GM18517 (cell line): Measurements from ENCODE around the gene ICAM1.
"Not testable (repeated sequence)": the region's sequence is repeated elsewhere in the genome, so short reads cannot be mapped to it uniquely, and the experiment has no call there.

Experiments
- ATAC-seq: cut with Tn5 transposase; IDR thresholded peaks from one replicate; pipeline ENCODE4 v1.9.1; 2021; ENCODE audit warnings: mild to moderate bottlenecking, moderate library complexity; ENCODE audit not compliant: unreplicated experiment

Gene ICAM1

DNA sequence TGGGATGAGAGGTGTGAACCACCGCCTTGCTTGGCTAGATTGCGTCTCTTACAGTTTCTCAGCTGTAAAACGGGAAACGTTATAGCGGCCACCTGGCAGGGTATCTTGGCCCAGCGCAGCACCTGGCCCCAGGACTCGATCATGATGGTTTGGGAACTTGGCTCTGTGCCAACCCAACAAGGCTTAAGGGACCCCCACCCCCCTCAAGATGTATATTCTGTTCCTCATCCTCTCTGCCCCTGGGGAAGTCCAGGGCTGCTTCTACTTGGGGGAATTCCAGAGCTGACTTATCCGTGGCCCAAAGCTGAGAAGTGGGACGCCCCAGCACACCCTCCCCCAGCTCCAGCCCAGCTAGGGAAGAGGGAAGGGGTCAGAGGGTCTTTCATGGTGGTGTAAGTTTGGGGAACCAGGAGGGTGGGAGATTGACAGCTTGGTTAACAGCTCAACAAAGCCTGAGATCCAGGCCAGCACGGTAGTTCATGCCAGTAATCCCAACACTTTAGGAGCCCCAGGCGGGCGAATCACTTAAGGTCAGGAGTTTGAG lies 695 bp downstream of the ICAM1 start:
- no peak for ATAC-seq

DNA sequence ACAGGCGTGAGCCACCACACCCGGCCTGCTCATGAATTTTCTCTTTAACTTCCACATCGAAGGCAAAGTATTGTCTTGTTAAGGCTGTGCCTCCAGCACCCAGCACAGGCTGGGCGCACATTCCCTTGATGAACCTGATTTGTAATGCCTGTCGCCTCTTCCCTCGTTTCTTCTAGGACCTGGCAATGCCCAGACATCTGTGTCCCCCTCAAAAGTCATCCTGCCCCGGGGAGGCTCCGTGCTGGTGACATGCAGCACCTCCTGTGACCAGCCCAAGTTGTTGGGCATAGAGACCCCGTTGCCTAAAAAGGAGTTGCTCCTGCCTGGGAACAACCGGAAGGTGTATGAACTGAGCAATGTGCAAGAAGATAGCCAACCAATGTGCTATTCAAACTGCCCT lies 3.7 kb downstream of the ICAM1 start:
- ATAC-seq = no peak

DNA sequence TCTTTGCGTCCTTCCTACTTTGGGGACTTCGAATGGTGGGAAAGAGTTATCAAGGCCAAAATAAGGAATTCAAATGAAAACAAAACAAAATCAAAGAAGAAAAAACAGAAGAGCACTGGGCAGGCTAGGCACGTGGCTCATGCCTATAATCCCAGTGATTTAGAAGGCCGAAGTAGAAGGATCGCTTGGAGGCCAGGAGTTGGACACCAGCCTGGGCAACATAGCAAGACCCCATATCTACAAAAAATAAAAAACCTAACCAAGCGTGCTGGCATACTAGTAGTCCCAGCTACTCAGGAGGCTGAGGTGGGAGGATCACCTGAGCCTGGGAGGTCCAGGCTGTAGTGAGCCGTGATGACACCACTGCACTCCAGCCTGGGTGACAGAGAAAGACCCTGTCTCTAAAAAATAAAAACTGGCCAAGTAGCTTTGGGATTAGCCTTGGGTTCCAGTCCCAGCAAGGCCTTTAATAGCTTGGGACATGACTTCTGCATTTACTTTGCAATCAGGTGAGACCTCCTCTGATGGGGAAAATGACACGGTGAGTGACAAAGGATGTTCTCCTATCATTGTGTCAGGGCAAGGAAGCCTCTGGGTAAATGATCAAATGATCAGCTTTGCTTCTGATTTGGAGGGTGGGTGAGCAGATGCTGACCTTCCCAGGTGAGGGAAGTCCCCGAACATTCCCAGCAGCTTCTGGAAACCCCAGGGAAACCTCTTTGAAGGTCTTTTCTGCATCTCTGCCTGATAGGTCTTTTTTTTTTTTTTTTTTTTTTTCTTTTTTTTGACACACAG lies 7.1 kb downstream of the ICAM1 start:
- ATAC-seq = no peak

DNA sequence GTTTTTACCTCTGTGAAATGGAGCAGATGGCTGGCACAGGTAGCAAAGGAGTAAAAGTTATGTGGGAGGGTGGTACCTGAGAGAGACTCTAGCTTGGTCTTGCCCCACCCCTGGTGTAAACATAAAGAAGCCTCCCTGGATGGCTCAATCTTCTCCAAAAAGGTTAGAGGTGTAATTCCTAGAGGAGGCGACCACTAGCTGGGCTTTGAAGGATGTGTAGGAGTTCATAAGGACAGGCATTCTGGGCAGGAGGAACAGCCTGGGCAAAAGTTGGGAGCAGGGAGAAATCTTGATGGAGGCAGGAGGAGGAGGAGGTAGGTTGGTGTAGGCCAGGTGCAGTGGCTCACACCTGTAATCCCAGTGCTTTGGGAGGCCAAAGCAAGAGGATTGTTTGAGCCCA lies 8.0 kb downstream of the ICAM1 start:
- ATAC-seq = no peak

DNA sequence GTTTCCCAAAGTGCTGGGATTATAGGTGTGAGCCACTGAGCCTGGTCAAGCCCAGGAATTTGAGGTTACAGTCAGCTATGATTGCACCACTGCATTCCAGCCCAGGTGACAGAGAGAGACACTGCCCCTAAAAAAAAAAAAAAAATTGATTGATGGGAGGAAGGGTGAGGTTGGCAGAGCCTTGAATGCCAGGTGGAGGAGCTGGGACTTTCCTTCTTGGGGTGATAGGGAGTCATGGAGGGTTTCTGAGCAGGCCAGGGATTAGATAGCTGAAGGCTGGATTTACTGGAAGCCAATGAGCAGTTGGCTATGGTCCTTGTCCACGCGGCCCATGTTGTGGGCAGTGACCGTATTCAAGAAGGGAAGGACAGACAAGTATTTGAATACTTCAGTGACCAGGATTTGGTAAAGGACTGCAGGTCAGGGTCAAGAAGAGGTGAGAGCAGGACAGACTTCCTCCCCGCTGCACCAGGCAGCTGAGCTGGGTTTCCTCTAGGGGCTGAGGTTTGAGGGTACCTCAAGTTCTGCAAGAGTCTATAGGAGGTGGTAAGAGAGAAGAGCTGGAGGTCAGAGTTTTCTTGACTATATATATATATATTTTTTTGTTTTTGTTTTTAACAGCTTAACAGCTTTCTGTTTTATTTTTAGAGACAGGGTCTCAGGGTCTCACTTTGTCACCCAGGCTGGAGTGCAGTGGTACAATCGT lies 9.0 kb downstream of the ICAM1 start:
- ATAC-seq = no peak

DNA sequence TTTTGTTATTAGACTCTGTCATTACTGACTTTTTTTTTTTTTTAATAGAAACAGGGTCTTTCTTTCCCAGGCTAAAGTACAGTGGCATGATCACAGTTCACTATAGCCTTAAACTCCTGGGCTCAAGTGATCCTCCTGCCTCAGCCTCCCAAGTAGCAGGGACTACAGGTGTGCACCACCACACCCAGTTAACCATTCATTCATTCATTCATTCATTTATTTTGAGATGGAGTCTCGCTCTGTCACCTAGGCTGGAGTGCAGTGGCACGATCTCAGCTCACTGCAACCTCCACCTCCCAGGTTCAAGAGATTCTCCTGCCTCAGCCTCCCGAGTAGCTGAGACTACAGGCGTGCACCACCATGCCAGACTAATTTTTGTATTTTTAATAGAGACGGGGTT lies 11.1 kb downstream of the ICAM1 start:
- not testable (repeated sequence) for ATAC-seq

DNA sequence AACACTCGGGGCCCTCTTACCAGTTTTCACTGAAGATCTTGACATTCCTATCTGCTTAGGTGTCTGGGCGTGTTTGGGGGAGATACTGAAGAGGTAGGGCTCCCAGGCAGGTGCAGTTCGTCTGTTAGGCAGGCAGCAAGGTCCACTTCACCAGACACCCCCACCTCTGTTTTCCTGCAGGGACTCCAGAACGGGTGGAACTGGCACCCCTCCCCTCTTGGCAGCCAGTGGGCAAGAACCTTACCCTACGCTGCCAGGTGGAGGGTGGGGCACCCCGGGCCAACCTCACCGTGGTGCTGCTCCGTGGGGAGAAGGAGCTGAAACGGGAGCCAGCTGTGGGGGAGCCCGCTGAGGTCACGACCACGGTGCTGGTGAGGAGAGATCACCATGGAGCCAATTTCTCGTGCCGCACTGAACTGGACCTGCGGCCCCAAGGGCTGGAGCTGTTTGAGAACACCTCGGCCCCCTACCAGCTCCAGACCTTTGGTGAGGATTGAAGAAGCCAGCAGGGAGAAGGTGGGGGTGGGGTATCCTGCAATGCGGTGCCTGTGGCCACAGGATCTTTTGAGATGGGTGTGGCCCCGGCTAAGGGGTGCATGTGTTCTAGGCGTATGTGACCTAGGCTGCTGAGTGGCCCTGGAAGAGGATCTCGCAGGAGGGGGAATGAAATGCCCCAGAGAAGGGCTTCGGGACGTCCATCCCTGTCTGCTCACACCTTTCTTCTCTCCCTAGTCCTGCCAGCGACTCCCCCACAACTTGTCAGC lies 12.6 kb downstream of the ICAM1 start:
- ATAC-seq = no peak

DNA sequence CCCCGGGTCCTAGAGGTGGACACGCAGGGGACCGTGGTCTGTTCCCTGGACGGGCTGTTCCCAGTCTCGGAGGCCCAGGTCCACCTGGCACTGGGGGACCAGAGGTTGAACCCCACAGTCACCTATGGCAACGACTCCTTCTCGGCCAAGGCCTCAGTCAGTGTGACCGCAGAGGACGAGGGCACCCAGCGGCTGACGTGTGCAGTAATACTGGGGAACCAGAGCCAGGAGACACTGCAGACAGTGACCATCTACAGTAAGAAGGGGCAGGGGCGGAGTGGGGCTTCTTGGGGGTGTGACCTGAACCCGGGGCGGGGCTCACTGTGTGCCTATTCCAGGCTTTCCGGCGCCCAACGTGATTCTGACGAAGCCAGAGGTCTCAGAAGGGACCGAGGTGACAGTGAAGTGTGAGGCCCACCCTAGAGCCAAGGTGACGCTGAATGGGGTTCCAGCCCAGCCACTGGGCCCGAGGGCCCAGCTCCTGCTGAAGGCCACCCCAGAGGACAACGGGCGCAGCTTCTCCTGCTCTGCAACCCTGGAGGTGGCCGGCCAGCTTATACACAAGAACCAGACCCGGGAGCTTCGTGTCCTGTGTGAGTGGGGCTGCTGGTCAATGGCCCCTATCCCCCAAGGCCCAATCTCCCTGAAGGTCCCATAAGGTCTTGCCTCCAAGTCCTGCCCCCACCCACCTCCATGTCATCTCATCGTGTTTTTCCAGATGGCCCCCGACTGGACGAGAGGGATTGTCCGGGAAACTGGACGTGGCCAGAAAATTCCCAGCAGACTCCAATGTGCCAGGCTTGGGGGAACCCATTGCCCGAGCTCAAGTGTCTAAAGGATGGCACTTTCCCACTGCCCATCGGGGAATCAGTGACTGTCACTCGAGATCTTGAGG lies 13.4 kb downstream of the ICAM1 start:
- no peak for ATAC-seq

DNA sequence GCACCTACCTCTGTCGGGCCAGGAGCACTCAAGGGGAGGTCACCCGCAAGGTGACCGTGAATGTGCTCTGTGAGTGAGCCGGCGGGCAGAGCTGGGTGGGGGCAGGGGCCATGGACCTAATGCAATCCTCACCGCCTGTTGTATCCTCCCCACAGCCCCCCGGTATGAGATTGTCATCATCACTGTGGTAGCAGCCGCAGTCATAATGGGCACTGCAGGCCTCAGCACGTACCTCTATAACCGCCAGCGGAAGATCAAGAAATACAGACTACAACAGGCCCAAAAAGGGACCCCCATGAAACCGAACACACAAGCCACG lies 14.0 kb downstream of the ICAM1 start:
- ATAC-seq = no peak

DNA sequence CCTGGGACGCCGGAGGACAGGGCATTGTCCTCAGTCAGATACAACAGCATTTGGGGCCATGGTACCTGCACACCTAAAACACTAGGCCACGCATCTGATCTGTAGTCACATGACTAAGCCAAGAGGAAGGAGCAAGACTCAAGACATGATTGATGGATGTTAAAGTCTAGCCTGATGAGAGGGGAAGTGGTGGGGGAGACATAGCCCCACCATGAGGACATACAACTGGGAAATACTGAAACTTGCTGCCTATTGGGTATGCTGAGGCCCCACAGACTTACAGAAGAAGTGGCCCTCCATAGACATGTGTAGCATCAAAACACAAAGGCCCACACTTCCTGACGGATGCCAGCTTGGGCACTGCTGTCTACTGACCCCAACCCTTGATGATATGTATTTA lies 14.5 kb downstream of the ICAM1 start:
- ATAC-seq = no peak

DNA sequence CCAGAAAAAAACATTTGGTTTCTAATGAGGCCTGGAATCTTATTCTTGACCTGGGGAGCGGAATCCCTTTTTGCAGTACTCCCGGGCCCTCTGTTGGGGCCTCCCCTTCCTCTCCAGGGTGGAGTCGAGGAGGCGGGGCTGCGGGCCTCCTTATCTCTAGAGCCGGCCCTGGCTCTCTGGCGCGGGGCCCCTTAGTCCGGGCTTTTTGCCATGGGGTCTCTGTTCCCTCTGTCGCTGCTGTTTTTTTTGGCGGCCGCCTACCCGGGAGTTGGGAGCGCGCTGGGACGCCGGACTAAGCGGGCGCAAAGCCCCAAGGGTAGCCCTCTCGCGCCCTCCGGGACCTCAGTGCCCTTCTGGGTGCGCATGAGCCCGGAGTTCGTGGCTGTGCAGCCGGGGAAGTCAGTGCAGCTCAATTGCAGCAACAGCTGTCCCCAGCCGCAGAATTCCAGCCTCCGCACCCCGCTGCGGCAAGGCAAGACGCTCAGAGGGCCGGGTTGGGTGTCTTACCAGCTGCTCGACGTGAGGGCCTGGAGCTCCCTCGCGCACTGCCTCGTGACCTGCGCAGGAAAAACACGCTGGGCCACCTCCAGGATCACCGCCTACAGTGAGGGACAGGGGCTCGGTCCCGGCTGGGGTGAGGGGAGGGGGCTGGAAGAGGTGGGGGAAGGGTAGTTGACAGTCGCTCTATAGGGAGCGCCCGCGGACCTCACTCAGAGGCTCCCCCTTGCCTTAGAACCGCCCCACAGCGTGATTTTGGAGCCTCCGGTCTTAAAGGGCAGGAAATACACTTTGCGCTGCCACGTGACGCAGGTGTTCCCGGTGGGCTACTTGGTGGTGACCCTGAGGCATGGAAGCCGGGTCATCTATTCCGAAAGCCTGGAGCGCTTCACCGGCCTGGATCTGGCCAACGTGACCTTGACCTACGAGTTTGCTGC lies 16.1 kb downstream of the ICAM1 start, which contains the start of gene ICAM4:
Gene ICAM4 (plus strand): TSS at position 153 of the 935 bp plus-strand sequence. CDS start 58 bp downstream, at position 211.
- ATAC-seq = no peak

DNA sequence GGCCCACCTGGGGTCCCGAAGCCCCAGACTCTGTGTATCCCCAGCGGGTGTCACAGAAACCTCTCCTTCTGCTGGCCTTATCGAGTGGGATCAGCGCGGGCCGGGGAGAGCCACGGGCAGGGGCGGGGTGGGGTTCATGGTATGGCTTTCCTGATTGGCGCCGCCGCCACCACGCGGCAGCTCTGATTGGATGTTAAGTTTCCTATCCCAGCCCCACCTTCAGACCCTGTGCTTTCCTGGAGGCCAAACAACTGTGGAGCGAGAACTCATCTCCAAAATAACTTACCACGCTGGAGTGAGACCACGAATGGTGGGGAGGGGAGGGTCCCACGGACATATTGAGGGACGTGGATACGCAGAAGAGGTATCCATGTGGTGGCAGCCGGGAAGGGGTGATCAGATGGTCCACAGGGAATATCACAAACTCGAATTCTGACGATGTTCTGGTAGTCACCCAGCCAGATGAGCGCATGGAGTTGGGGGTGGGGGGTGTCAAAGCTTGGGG lies 17.8 kb downstream of the ICAM1 start:
- ATAC-seq = no peak

DNA sequence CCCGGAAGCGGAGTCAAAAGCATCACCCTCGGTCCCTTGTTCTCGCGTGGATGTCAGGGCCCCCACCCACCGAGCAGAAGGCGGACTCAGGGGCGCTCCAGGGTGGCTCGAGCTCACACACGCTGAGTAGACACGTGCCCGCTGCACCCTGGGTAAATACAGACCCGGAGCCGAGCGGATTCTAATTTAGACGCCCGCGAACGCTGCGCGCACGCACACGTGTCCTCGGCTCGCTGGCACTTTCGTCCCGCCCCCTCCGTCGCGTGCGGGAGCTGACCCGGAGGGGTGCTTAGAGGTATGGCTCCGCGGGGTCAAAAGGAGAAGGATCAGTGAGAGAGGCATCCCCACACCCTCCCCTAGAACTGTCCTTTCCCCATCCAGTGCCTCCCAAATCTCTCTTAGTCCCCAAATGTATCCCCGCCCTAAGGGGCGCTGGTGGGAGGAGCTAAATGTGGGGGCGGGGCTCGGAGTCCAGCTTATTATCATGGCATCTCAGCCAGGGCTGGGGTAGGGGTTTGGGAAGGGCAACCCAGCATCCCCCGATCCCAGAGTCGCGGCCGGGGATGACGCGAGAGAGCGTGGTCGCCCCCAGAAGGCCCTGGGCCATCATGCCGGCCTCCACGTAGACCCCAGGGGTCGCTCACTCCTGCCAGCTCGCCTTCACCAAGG lies 18.4 kb downstream of the ICAM1 start:
- ATAC-seq = no peak

DNA sequence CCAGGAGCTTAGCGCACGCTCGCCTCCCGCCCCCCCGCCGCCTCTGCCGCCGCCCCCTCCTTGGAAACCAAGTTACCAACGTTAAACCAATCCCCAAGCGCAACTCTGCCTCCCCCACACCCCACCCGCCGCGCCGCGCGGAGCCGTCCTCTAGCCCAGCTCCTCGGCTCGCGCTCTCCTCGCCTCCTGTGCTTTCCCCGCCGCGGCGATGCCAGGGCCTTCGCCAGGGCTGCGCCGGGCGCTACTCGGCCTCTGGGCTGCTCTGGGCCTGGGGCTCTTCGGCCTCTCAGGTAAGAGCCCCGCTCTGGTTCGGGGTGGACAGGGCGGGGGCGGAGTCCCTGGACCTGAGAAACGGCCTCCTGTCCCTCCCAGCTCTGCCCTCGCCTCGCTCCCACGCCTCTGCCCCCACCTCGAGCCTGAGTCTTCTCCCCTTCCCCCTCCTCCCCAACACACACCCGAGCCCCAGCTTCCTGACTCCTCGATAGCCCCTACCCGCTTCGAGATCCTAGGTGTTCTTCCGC lies 19.0 kb downstream of the ICAM1 start, which contains the start of gene ICAM5:
Gene ICAM5 (plus strand): TSS at position 117 of the 521 bp plus-strand sequence. CDS start 92 bp downstream, at position 209.
- no peak for ATAC-seq

DNA sequence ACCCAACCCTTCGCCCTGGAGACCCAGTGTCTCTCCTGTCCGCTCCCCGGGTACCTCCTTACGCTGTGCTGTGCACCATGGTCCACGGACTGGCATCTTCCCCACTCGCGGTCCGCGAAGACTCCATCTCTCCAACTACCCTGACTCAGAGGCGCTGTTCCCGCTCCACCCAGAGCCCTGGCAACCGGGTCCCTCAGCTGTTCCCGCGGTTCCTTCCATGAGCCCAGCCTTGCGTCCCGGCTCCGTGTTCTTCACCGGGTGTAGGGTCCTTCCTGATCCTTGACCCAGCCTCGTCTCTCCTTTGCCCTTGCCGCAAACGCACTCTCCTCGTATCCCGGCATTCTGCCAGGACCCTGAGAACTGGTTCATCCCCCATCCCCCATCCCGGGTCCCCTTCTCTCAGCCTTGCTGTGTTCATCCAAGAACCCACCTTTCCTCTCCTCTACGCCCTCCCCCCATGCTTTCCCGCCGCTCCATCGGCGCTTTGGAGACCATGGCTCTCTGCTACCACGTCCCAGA lies 19.5 kb downstream of the ICAM1 start:
- no peak for ATAC-seq

DNA sequence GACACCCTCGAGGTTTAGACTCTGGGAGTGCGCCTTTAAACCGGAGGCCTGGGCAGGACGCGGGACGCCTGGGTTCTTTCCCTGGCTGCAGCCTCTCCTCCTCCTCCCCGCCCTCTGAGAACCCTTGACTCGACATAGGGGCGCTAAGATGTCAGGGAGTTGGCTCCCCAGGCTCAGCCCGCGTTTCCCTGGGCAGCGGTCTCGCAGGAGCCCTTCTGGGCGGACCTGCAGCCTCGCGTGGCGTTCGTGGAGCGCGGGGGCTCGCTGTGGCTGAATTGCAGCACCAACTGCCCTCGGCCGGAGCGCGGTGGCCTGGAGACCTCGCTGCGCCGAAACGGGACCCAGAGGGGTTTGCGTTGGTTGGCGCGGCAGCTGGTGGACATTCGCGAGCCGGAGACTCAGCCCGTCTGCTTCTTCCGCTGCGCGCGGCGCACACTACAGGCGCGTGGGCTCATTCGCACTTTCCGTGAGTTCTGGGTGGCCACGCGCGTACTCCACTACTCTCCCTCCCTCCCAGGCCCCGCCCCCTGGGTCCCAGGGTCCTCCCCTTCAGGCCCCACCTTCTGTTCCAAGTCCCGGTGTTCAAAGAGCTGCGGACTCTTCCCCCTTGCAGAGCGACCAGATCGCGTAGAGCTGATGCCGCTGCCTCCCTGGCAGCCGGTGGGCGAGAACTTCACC lies 20.1 kb downstream of the ICAM1 start:
- no peak for ATAC-seq

DNA sequence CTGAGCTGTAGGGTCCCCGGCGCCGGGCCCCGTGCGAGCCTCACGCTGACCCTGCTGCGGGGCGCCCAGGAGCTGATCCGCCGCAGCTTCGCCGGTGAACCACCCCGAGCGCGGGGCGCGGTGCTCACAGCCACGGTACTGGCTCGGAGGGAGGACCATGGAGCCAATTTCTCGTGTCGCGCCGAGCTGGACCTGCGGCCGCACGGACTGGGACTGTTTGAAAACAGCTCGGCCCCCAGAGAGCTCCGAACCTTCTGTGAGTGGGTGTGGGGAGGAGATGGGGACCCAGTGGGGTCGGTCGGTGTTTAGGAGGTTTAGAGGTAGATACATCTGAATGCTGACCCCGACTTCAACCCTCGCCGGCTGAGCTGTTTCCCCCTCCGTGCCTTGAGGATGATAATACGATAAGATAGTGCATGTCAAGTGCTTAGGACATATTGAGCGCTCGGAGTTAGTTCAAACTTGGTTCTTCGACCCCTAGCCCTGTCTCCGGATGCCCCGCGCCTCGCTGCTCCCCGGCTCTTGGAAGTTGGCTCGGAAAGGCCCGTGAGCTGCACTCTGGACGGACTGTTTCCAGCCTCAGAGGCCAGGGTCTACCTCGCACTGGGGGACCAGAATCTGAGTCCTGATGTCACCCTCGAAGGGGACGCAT lies 20.8 kb downstream of the ICAM1 start:
- ATAC-seq = no peak
